K562 (cell line): Measurements from ENCODE around the gene INHBE. TPM values are rescaled to one million over a fixed set of nuclear protein-coding genes. Genes with fewer than 3 reads are reported as not detected.

Source experiments
- CREM ChIP-seq: IDR thresholded peaks from 2 replicates; pipeline ENCODE4 v1.6.1; 2014; ENCODE audit warnings: antibody characterized with exemption, low read depth
- FOXJ2 ChIP-seq: fragments of 200-800 bp; sonication (Bioruptor generic); IDR thresholded peaks from 2 replicates; pipeline ENCODE4 v1.6.1; 2016; ENCODE audit warnings: missing genetic modification characterization, missing compliant biosample characterization
- HDAC8 ChIP-seq: fragments of 450-650 bp; IDR thresholded peaks from 2 replicates; pipeline ENCODE4 v1.6.1; 2016; ENCODE audit warnings: mild to moderate bottlenecking, missing genetic modification characterization, moderate library complexity, missing compliant biosample characterization
- HIVEP1 ChIP-seq: fragments of 250-450 bp; sonication (Bioruptor Pico); IDR thresholded peaks from 2 replicates; pipeline ENCODE4 v1.4.0; 2020; ENCODE audit warnings: mild to moderate bottlenecking
- JUND ChIP-seq, 2 experiments: IDR thresholded peaks; 2 replicates in 1 of 2; 3 replicates in 1 of 2; pipeline ENCODE4 v1.6.1; 2011; ENCODE audit warnings: borderline replicate concordance in 2 of 2, low read depth in 2 of 2, low read length in 2 of 2, improper control_type of control experiment in 1 of 2, missing biosample characterization in 1 of 2, missing genetic modification characterization in 1 of 2, missing genetic modification reagents in 1 of 2
- LCOR ChIP-seq: sonication (generic); formaldehyde crosslinking; IDR thresholded peaks from 2 replicates; pipeline ENCODE4 v1.8.0; 2022; ENCODE audit warnings: mild to moderate bottlenecking, missing genetic modification reagents
- NR4A1 ChIP-seq, 2 experiments: fragments of 250-450 bp in 1 of 2; fragments of 450-650 bp in 1 of 2; sonication (Bioruptor Pico) in 1 of 2; IDR thresholded peaks; 2 replicates each; pipeline versions ENCODE4 v1.4.0 to v1.6.1; 2016 to 2020; ENCODE audit warnings: mild to moderate bottlenecking in 2 of 2, missing compliant biosample characterization in 1 of 2, missing genetic modification characterization in 1 of 2, moderate library complexity in 1 of 2
- RB1 ChIP-seq: fragments of 450-650 bp; IDR thresholded peaks from 2 replicates; pipeline ENCODE4 v1.6.1; 2017; ENCODE audit warnings: low read depth, mild to moderate bottlenecking
- RBFOX2 ChIP-seq: fragments of 200-400 bp; formaldehyde crosslinking; IDR thresholded peaks from 2 replicates; pipeline ENCODE4 v1.6.1; 2017; ENCODE audit warnings: low read depth, mild to moderate bottlenecking, low read length, moderate library complexity
- TRIM24 ChIP-seq, 2 experiments: fragments of 450-650 bp; IDR thresholded peaks; 2 replicates each; pipeline ENCODE4 v1.6.1; 2016
- ZKSCAN1 ChIP-seq: fragments of 150-350 bp; IDR thresholded peaks from 2 replicates; pipeline ENCODE4 v1.6.1; 2016; ENCODE audit warnings: low read depth, low read length
- ZNF76 ChIP-seq: fragments of 250-450 bp; sonication (Bioruptor Pico); IDR thresholded peaks from 2 replicates; pipeline ENCODE4 v1.4.0; 2020; ENCODE audit warnings: mild to moderate bottlenecking, moderate library complexity, borderline replicate concordance
- polyA plus RNA-seq, 8 experiments: library from polyadenylated mRNA; depleted of rRNA in 4 of 8; stranded (reverse) in 5 of 8; unstranded in 3 of 8; fragments of >200 nt; fragmentation: Nextera tagmentation in 2 of 8; fragmentation: Illumina TruSeq in 1 of 8; extraction: Ambion mirVana in 2 of 8; extraction: Trizol in 1 of 8; gene quantifications; 2 replicates each; pipeline versions ENCODE4 v1.2.1 to v1.2.3, GENCODE V29; 2011 to 2014; ENCODE audit warnings: inconsistent platforms in 1 of 8, missing spikeins in 1 of 8
- total RNA-seq, 7 experiments: library from RNA; depleted of rRNA in 6 of 7; stranded (reverse); fragments of >200 nt in 6 of 7; fragmentation: Illumina TruSeq in 2 of 7; extraction: Trizol in 2 of 7; gene quantifications; 2 replicates each; pipeline versions ENCODE4 v1.2.1 to v1.2.3, GENCODE V29; 2011 to 2021; ENCODE audit warnings: low replicate concordance in 1 of 7
- TF ChIP-seq, protein P1 (sequence below): sonication (generic); formaldehyde crosslinking; IDR thresholded peaks from 2 replicates; pipeline ENCODE4 v1.8.0; 2022; ENCODE audit warnings: missing genetic modification reagents, mild to moderate bottlenecking, moderate library complexity, borderline replicate concordance
- TF ChIP-seq, protein P2 (sequence below), 2 experiments: fragments of 450-650 bp; IDR thresholded peaks; 2 replicates each; pipeline ENCODE4 v1.6.1; 2016; ENCODE audit warnings: mild to moderate bottlenecking in 2 of 2, borderline replicate concordance in 1 of 2, low read depth in 1 of 2, moderate library complexity in 1 of 2
- TF ChIP-seq, protein P3 (sequence below): fragments of 450-650 bp; formaldehyde crosslinking; IDR thresholded peaks from 2 replicates; pipeline ENCODE4 v1.4.0; 2020; ENCODE audit warnings: mild to moderate bottlenecking, moderate library complexity

Gene INHBE
- total and polyA plus RNA-seq, 9 of the 15 experiments (the other 6 are each of a cell fraction or from before 2014, with no cell fraction given), result 0.94 to 9.9 (median 7.3) TPM

DNA sequence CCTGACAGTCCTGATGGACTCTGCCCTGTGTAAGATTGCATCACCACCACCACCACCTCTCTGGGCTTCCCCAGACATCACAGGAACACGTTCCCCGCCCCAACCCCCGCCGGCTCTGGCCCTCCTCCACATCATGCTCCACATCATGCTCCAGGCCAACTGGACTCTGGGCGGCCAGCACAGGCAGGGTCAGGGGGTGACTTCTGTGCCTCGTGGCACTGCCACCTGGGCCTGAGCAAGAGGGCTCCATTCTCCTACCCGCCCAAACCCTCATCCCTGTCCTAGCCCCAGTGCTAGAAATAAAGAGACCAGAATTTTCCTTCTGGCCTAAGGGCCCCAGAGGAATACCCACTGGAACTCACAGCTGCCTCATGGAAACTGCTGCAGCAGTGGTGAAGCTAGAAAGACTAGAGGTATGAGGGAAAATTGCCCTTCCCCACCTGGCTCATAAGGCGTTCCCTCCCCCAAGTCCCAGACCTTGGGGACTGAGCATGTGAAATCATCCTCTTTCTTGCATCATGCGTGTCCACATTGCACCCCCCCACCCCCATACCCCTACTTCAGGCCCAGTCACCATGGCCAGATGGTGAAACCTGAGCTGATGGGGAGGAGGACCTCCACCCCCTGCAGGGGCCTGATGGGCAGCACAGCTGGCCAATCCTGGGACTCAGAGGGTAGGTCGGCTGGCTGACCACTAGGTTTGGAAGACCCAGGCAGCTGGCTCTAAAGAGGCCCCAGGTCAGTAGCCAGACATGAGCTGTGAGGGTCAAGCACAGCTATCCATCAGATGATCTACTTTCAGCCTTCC, at the start of gene INHBE (continued):
- peak; percentile 69 for TF ChIP-seq CREM
- no peak for TF ChIP-seq RB1
- TF ChIP-seq, protein P1, sequence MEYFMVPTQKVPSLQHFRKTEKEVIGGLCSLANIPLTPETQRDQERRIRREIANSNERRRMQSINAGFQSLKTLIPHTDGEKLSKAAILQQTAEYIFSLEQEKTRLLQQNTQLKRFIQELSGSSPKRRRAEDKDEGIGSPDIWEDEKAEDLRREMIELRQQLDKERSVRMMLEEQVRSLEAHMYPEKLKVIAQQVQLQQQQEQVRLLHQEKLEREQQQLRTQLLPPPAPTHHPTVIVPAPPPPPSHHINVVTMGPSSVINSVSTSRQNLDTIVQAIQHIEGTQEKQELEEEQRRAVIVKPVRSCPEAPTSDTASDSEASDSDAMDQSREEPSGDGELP (CRISPR knock-in tag), result peak; percentile 98
- peak; percentile 82; the same call in 1 of the 2 replicates for TF ChIP-seq HDAC8 (tag)
- TF ChIP-seq, protein P2, sequence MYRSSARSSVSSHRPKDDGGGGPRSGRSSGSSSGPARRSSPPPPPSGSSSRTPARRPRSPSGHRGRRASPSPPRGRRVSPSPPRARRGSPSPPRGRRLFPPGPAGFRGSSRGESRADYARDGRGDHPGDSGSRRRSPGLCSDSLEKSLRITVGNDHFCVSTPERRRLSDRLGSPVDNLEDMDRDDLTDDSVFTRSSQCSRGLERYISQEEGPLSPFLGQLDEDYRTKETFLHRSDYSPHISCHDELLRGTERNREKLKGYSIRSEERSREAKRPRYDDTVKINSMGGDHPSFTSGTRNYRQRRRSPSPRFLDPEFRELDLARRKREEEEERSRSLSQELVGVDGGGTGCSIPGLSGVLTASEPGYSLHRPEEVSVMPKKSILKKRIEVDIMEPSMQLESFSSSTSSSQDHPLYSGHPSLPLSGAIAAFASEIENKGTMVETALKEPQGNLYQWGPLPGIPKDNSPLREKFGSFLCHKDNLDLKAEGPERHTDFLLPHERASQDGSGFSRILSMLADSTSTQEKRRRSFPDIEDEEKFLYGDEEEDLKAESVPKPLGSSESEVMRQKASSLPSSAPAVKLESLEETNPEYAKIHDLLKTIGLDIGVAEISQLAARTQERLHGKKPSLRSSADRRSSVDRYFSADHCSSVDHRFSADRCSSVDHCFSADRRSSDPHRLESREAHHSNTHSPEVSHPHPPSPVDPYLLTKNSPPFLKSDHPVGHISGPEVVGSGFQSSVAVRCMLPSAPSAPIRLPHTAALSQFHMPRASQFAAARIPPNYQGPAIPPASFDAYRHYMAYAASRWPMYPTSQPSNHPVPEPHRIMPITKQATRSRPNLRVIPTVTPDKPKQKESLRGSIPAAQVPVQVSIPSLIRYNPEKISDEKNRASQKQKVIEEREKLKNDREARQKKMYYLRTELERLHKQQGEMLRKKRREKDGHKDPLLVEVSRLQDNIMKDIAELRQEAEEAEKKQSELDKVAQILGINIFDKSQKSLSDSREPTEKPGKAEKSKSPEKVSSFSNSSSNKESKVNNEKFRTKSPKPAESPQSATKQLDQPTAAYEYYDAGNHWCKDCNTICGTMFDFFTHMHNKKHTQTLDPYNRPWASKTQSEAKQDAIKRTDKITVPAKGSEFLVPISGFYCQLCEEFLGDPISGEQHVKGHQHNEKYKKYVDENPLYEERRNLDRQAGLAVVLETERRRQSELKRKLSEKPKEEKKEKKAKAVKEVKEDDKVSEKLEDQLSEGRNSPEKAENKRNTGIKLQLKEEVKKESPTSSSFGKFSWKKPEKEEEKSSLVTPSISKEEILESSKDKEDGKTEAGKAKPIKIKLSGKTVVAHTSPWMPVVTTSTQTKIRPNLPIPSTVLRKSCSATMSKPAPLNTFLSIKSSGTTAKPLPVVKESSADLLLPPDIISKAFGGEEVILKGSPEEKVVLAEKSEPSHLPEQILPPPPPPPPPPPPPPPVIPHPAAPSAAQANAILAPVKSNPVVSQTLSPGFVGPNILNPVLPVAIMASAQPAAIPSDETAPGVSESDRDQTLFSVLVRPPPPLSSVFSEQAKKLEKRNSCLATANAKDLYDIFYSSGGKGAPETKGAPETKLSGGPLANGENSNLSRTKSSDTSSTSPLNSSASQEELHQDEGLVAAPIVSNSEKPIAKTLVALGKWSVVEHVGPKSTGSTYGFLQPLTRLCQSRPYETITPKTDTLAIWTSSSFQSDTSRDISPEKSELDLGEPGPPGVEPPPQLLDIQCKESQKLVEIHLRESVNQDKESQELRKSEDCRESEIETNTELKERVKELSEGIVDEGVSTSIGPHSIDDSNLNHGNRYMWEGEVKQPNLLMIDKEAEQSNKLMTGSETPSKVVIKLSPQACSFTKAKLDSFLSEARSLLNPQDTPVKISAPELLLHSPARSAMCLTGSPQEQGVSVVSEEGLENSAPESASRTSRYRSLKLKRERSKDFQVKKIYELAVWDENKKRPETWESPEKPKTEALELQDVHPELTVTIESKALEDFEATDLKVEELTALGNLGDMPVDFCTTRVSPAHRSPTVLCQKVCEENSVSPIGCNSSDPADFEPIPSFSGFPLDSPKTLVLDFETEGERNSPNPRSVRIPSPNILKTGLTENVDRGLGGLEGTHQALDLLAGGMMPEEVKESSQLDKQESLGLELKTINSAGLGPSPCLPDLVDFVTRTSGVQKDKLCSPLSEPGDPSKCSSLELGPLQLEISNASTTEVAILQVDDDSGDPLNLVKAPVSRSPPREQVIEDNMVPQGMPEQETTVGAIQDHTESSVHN (IDR thresholded peaks at IDR 0.05; ENCODE audit: borderline replicate concordance in 1 of 2, low read depth in 1 of 2), result peak in 1 of 2 experiments; percentile 76; a peak in 2 of 4 replicates
- TF ChIP-seq NR4A1 (CRISPR knock-in tag; IDR thresholded peaks at IDR 0.05), result no peak
- TF ChIP-seq NR4A1 (tag; IDR thresholded peaks at IDR 0.05), result peak; percentile 87
- peak; percentile 80; the same call in 1 of the 2 replicates for TF ChIP-seq LCOR (CRISPR knock-in tag)
- TF ChIP-seq TRIM24 (IDR thresholded peaks at IDR 0.05), result peak; percentile 63 to 87; a peak in 3 of 4 replicates
- peak; percentile 57; the same call in 1 of the 2 replicates for TF ChIP-seq ZNF76 (CRISPR knock-in tag)
- TF ChIP-seq, protein P3, sequence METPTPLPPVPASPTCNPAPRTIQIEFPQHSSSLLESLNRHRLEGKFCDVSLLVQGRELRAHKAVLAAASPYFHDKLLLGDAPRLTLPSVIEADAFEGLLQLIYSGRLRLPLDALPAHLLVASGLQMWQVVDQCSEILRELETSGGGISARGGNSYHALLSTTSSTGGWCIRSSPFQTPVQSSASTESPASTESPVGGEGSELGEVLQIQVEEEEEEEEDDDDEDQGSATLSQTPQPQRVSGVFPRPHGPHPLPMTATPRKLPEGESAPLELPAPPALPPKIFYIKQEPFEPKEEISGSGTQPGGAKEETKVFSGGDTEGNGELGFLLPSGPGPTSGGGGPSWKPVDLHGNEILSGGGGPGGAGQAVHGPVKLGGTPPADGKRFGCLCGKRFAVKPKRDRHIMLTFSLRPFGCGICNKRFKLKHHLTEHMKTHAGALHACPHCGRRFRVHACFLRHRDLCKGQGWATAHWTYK (CRISPR knock-in tag), result peak; percentile 83; the same call in 1 of the 2 replicates
- no peak for TF ChIP-seq ZKSCAN1
- peak; percentile 57; the same call in 1 of the 2 replicates for TF ChIP-seq FOXJ2 (tag)
- TF ChIP-seq HIVEP1 (CRISPR knock-in tag), result peak; percentile 83; the same call in 1 of the 2 replicates
- peak; percentile 84 for TF ChIP-seq RBFOX2
- TF ChIP-seq JUND (IDR thresholded peaks at IDR 0.05; ENCODE audit: borderline replicate concordance, low read depth, low read length), result peak; percentile 93
- TF ChIP-seq JUND (tag; IDR thresholded peaks at IDR 0.05; ENCODE audit: borderline replicate concordance, low read depth, low read length), result peak; percentile 59; the same call in 1 of the 3 replicates
